Measurements from ENCODE around the gene PLCB4.
"Not testable (repeated sequence)": the region's sequence is repeated elsewhere in the genome, so short reads cannot be mapped to it uniquely, and the experiment has no call there.

PLCB4 gene

GRCh38 chr20:9144643-9145042, 75.8 kb downstream of the PLCB4 start:
- DNase-seq, result no peak

- no peak for DNase-seq
These were observed 76.3 kb downstream of the PLCB4 start for GRCh38 chr20:9145142-9145541.

- DNase-seq, result no peak
These were observed 77.8 kb downstream of the PLCB4 start for GRCh38 chr20:9146649-9147048.

- DNase-seq, result no peak
These were observed 78.7 kb downstream of the PLCB4 start for GRCh38 chr20:9147547-9148024.

- DNase-seq, result no peak
These were observed 79.4 kb downstream of the PLCB4 start for GRCh38 chr20:9148291-9148690.

- no peak for DNase-seq
These were observed 80.2 kb downstream of the PLCB4 start for GRCh38 chr20:9149087-9149486.

- DNase-seq, result no peak
These were observed 80.9 kb downstream of the PLCB4 start for GRCh38 chr20:9149796-9150195.

- DNase-seq, result no peak
These were observed 81.8 kb downstream of the PLCB4 start for GRCh38 chr20:9150679-9151078.

GRCh38 chr20:9152139-9152538, 83.3 kb downstream of the PLCB4 start:
- not testable (repeated sequence) for DNase-seq

- DNase-seq, result no peak
These were observed 85.7 kb downstream of the PLCB4 start for GRCh38 chr20:9154464-9155024.

- DNase-seq, result no peak
These were observed 87.8 kb downstream of the PLCB4 start for GRCh38 chr20:9156529-9157280.

- DNase-seq, result no peak
These were observed 91.4 kb downstream of the PLCB4 start for GRCh38 chr20:9160331-9160730.

GRCh38 chr20:9160757-9161156, 91.9 kb downstream of the PLCB4 start:
- DNase-seq, result no peak

- DNase-seq, result no peak
These were observed 92.4 kb downstream of the PLCB4 start for GRCh38 chr20:9161311-9161710.

- no peak for DNase-seq
These were observed 94.4 kb downstream of the PLCB4 start for GRCh38 chr20:9163251-9163650.

- no peak for DNase-seq
These were observed 95.1 kb downstream of the PLCB4 start for GRCh38 chr20:9163995-9164394.

GRCh38 chr20:9165261-9165660, 96.4 kb downstream of the PLCB4 start:
- no peak for DNase-seq

- DNase-seq, result no peak
These were observed 97.4 kb downstream of the PLCB4 start for GRCh38 chr20:9166153-9166780.

GRCh38 chr20:9169409-9169808, 100.5 kb downstream of the PLCB4 start:
- DNase-seq, result no peak

- no peak for DNase-seq
These were observed 104.0 kb downstream of the PLCB4 start for GRCh38 chr20:9172851-9173250.

- no peak for DNase-seq
These were observed 108.4 kb downstream of the PLCB4 start for GRCh38 chr20:9177278-9177677.

- DNase-seq, result no peak
These were observed 110.4 kb downstream of the PLCB4 start for GRCh38 chr20:9179193-9179802.

- no peak for DNase-seq
These were observed 111.0 kb downstream of the PLCB4 start for GRCh38 chr20:9179867-9180266.
